GM12873 (cell line): Measurements from ENCODE around the gene SPX.

Experiments used
- TF ChIP-seq, protein P1 (sequence below): IDR thresholded peaks from 2 replicates; pipeline ENCODE4 v1.5.1; 2012; ENCODE audit warnings: low read depth, mild to moderate bottlenecking, moderate library complexity, low read length, control low read depth; ENCODE audit not compliant: insufficient read depth; ENCODE audit errors: missing control alignments

The SPX gene, protein sequence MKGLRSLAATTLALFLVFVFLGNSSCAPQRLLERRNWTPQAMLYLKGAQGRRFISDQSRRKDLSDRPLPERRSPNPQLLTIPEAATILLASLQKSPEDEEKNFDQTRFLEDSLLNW

DNA sequence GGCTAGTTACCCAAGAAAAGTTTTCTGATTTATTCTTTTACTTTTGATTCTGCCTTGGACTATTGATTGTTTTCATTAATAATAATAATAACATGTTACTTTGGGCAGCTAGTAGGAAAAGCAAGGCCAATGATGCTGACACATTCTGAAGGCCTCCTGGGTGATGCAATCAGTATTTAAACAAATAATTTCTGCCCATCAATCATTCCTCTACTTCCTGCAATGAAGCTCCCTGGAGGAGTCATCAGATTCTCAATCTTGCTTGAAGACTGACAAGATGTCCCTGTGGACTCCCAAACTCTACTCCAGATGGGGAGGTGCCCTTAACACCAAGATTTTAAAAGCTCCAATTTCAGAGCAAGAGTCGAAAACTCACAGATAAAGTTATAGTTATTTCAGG lies at the start of gene SPX:
Gene SPX, plus strand, starts transcription at position 244 of the 400 bp plus-strand sequence. CDS start 177 bp downstream, outside the sequence.
- TF ChIP-seq, protein P1, sequence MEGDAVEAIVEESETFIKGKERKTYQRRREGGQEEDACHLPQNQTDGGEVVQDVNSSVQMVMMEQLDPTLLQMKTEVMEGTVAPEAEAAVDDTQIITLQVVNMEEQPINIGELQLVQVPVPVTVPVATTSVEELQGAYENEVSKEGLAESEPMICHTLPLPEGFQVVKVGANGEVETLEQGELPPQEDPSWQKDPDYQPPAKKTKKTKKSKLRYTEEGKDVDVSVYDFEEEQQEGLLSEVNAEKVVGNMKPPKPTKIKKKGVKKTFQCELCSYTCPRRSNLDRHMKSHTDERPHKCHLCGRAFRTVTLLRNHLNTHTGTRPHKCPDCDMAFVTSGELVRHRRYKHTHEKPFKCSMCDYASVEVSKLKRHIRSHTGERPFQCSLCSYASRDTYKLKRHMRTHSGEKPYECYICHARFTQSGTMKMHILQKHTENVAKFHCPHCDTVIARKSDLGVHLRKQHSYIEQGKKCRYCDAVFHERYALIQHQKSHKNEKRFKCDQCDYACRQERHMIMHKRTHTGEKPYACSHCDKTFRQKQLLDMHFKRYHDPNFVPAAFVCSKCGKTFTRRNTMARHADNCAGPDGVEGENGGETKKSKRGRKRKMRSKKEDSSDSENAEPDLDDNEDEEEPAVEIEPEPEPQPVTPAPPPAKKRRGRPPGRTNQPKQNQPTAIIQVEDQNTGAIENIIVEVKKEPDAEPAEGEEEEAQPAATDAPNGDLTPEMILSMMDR = no peak

DNA sequence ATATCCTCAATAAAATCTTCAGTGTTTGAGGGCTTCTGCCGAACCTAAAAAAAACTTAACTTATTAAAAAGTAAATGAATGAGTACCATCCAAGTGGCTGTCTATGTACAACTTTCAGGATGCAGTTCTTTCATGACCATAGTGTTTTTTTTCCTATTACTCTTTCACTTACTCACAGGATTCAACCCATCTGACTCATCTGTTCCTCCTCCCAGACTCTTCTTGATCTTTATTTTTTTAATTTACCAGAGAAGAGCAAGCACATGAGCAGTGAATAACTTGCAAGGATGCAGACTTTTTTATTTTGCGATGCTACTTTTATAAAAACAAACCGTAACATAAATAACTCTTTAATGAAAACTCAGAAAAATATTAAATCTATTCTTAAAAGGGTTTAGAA lies 49.1 kb upstream of the SPX start:
- TF ChIP-seq, protein P1 = no peak

DNA sequence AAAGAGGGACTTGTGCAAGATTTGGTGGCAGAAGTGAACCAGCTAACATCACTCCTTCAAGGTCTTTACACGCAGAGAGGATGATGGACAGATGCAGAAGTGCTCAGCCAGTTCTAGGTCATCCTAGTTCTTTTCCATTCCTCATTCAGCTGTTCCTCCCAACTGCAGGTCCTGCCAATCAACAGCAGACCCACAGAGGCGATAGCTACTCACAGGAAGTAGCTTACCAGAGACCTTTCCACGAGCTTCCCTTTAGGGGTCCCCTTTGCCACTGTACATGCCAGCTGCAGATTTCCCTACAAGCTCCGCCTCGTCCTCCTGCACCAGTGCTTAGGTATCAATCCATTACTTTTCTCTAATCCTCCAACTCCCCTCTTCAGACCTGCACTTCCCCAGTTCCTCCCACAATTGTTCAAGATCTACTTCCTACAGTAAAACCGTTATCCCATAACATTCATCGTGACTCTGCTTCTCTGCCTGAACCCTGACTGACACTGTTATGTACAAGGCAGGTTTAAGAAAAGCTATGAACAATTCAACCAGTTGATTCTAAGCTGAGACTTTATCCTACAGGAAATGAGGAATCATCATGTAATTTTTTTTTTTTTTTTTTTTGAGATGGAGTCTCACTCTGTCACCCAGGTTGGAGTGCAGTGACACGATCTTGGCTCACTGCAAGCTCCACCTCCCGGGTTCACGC lies 47.2 kb upstream of the SPX start:
- TF ChIP-seq, protein P1 = no peak

DNA sequence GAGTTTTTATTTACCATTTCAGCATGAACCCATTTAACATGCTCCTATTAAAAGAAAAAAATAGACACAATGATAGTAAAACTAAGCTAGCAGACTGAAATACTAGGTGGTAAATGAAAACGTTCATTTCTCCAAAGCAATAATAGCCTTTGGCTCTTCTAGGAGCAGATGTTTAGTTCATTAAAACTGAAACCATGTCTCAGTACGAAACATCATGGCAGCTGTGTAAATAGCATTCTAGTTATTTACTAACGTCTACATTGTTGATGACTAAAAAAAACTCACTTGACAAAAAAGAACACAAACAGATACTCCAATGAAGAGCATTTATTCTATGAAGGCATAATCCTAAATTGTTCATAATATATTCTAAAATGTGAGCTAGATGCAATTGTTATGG lies 42.6 kb upstream of the SPX start:
- TF ChIP-seq, protein P1 = no peak

DNA sequence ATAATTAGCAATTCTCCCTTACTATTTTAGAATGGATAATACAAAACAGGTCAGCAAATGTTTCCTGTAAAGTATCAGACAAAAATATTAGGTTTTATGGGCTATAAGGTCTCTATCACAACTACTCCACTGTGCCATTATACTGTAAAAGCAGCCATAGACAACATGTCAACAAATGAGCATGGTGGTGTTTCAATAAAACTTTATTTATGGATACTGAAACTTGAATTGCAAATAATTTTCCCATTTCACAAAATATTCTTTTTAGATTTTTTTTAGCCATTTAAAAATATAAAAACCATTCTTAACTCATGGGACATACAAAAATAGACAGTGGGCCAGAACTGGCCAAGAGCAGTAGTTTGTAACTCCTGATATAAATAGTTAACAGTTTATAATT lies 40.1 kb upstream of the SPX start:
- TF ChIP-seq, protein P1 = no peak

DNA sequence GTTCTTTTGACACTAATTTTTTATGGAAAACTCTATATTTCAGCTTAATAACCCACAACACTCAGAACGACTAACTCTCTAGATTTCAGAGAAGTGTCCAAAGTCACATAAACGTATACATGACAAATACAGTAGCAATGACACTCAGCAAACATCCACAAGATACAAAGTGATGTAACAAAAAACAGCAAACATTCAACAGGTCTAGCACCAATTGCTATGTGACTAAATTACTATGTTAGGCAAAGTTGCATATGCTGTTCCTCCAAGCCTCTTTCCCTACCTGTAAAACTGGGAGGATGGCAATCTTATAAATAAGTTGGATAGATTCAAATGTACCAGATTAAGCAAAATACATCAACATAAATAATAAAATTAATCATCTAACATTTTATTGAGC lies 26.3 kb upstream of the SPX start:
- TF ChIP-seq, protein P1 = no peak

DNA sequence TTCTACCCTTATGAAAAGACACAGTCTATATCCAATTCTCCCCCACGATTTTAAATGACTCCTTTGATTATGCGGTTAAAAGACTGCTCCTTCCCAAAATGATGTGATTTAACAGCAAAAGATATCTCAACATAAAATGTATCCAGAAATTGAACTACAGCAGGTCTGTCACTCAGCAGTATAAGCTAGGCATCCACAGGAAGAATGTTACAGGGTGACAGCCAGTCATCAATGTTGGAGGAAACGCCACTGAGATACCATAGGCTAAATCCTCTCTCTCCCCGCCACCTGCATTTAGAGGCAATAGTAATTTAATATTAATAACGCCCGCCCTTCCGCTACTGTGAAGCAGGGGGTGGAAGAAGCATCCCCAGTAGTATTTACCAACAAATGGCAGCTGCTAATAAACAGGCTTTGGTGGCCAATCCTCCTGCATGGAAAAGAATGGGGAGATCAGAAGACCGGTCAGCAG lies 25.3 kb upstream of the SPX start:
- TF ChIP-seq, protein P1 = no peak
